GM18858 (cell line): ENCODE data around the gene SF3A2.

Experiments used
- ATAC-seq: cut with Tn5 transposase; IDR thresholded peaks from one replicate; pipeline ENCODE4 v1.9.1; 2021; ENCODE audit not compliant: unreplicated experiment

Gene SF3A2

GRCh38 chr19:2226051-2226839 lies 10.4 kb upstream of the SF3A2 start:
- no peak for ATAC-seq

- ATAC-seq = no peak
Observed at GRCh38 chr19:2226840-2227360, 9.7 kb upstream of the SF3A2 start.

GRCh38 chr19:2227415-2228156 lies 9.0 kb upstream of the SF3A2 start:
- no peak for ATAC-seq

GRCh38 chr19:2228157-2229030 lies 8.2 kb upstream of the SF3A2 start:
- no peak for ATAC-seq

GRCh38 chr19:2229103-2230032 lies 7.3 kb upstream of the SF3A2 start:
- no peak for ATAC-seq

GRCh38 chr19:2230033-2230531 lies 6.5 kb upstream of the SF3A2 start:
- no peak for ATAC-seq

GRCh38 chr19:2230807-2231533 lies 5.7 kb upstream of the SF3A2 start:
- no peak for ATAC-seq

- no peak for ATAC-seq
Observed at GRCh38 chr19:2231621-2232221, 4.9 kb upstream of the SF3A2 start.

GRCh38 chr19:2232286-2233151 lies 4.1 kb upstream of the SF3A2 start:
- ATAC-seq = no peak

- ATAC-seq = no peak
Observed at GRCh38 chr19:2233601-2234280, 2.9 kb upstream of the SF3A2 start.

GRCh38 chr19:2234996-2235380 lies 1.6 kb upstream of the SF3A2 start:
- no peak for ATAC-seq

GRCh38 chr19:2235381-2236063 lies 1.1 kb upstream of the SF3A2 start:
- peak; percentile 4 for ATAC-seq

GRCh38 chr19:2236064-2236313 lies 635 bp upstream of the SF3A2 start:
- no peak for ATAC-seq

GRCh38 chr19:2237051-2237868 lies 636 bp downstream of the SF3A2 start:
- no peak for ATAC-seq

GRCh38 chr19:2237869-2238153 lies 1.2 kb downstream of the SF3A2 start:
- no peak for ATAC-seq

GRCh38 chr19:2239173-2239572 lies 2.5 kb downstream of the SF3A2 start:
- ATAC-seq = no peak
